Kidney (tissue), 14 donors: Measurements from ENCODE around the gene CTXND1. TPM values are rescaled to one million over a fixed set of nuclear protein-coding genes. Genes with fewer than 3 reads are reported as not detected.

Experiments used
- DNase-seq, 5 donors: peaks; one replicate each; pipeline ENCODE4 v3.0.0-alpha.2; 2013 to 2020
- FAIRE-seq: peaks from 2 replicates; lab custom pipeline; 2012; peaks lifted over from hg19 to GRCh38; lab: Jason Lieb, UNC
- H3K27ac ChIP-seq, 2 donors: one replicate each; pipeline ENCODE4 v1.7.0; 2013; ENCODE audit warnings: low read depth in 2 of 2, low read length in 2 of 2, inconsistent platforms in 1 of 2
- H3K27me3 ChIP-seq: one replicate; pipeline ENCODE4 v1.7.1; 2013; ENCODE audit warnings: low read length, inconsistent platforms; ENCODE audit not compliant: control insufficient read depth, insufficient read depth
- H3K36me3 ChIP-seq, 3 donors: one replicate each; pipeline versions ENCODE4 v1.7.0 to v1.7.1; 2013; ENCODE audit warnings: low read length in 3 of 3, control low read depth in 1 of 3, inconsistent platforms in 1 of 3; ENCODE audit not compliant: insufficient read depth in 3 of 3, control insufficient read depth in 2 of 3
- H3K4me1 ChIP-seq, 3 donors: one replicate each; pipeline versions ENCODE4 v1.7.0 to v1.7.1; 2013; ENCODE audit warnings: low read length in 3 of 3, inconsistent platforms in 1 of 3, low read depth in 1 of 3; ENCODE audit not compliant: control insufficient read depth in 2 of 3, insufficient read depth in 2 of 3
- H3K4me3 ChIP-seq, 3 donors: one replicate each; pipeline versions ENCODE4 v1.7.0 to v1.8.1; 2013; ENCODE audit warnings: low read length in 3 of 3, control low read depth in 1 of 3, inconsistent platforms in 1 of 3
- H3K9ac ChIP-seq, 3 donors: one replicate each; pipeline versions ENCODE4 v1.7.0 to v1.7.1; 2013; ENCODE audit warnings: low read length in 3 of 3, control low read depth in 1 of 3, inconsistent platforms in 1 of 3
- H3K9me3 ChIP-seq, 3 donors: one replicate each; pipeline versions ENCODE4 v1.7.0 to v1.7.1; 2013; ENCODE audit warnings: low read length in 3 of 3, control low read depth in 1 of 3, inconsistent platforms in 1 of 3; ENCODE audit not compliant: control insufficient read depth in 2 of 3, insufficient read depth in 1 of 3
- CTCF ChIP-seq: IDR thresholded peaks from 3 replicates; pipeline ENCODE4 v1.5.1; 2012; ENCODE audit warnings: mild to moderate bottlenecking, moderate library complexity, borderline replicate concordance; ENCODE audit not compliant: insufficient read depth; ENCODE audit errors: extremely low read depth
- intact Hi-C: fragments of 100-400 bp; cut with DNase I; formaldehyde crosslinking; loops from one replicate; pipeline ENCODE4 v1.11.1; 2022
- polyA plus RNA-seq: library from polyadenylated mRNA; stranded (reverse); fragments of 350-450 nt; fragmentation: Illumina TruSeq; extraction: RNeasy Lipid Tissue Mini Kit (QIAGEN cat#74804); gene quantifications from one replicate; pipeline ENCODE4 v1.2.3, GENCODE V29; 2014; ENCODE audit warnings: low read depth, low replicate concordance; ENCODE audit not compliant: insufficient read depth
- total RNA-seq: library from RNA; stranded (reverse); fragmentation: NEBNext Ultra II Directional; extraction: Animal tissue kit (Norgen Biotek cat#: 25700); gene quantifications from one replicate; pipeline ENCODE4 v1.2.1, GENCODE V29; 2021
- donor health status: control.
- donor health status: control.
- donor health status: control.
- donor health status: control.
- donor health status: control.
- donor health status: DM: yes; HTN: yes; CAD: no.
- donor health status: Normal renal cell carcinoma (clear cell type).

The CTXND1 gene
- total and polyA plus RNA-seq, 2 donors from 2014 or later, result 2.2 to 2.8 TPM

GRCh38 chr15:80152896-80153876 lies 98.8 kb downstream of the CTXND1 start, which contains the start of gene FAH:
Gene FAH (plus strand): TSS chr15:80152999. CDS start chr15:80153055, 56 bp downstream.
- Histone ChIP-seq H3K9ac (peak within 1 kb of the TSS; percentile 51 to 70 (median 70)), H3K4me3 (peak within 1 kb of the TSS; percentile 81 to 89 (median 88)), H3K4me1 (peaks cover 0 to 32% (median 16%) of the 10 kb centered on the region in 3 donors), H3K27me3 (no peaks in the 10 kb centered on the region), H3K27ac (peak within 1 kb of the TSS; percentile 62 to 83), H3K36me3 (peaks cover 0 to under 1% (median 0%) of the 10 kb centered on the region in 3 donors), H3K9me3 (no peaks in the 10 kb centered on the region)
- TF ChIP-seq CTCF, result no peak
- no peak for FAIRE-seq
- intact Hi-C loops, result no loop called here
- peak; percentile 26 to 91 (median 77) for DNase-seq

- Histone ChIP-seq H3K9ac (peak overlapping the region in 2 of 3 donors; percentile 6 to 52), H3K9me3 (no peaks in the 10 kb centered on the region), H3K27me3 (no peaks in the 10 kb centered on the region), H3K4me3 (peak overlapping the region; percentile 45 to 88 (median 54)), H3K27ac (peak overlapping the region; percentile 26 to 62), H3K4me1 (peaks cover 0 to 32% (median 16%) of the 10 kb centered on the region in 3 donors), H3K36me3 (no peaks in the 10 kb centered on the region)
- TF ChIP-seq CTCF, result no peak
- intact Hi-C loops, result no loop called here
- peak; percentile 94 to 99 (median 98) for DNase-seq
- no peak for FAIRE-seq
These were observed 99.7 kb downstream of the CTXND1 start for GRCh38 chr15:80152180-80152895.

GRCh38 chr15:80151576-80151975 lies 100.4 kb downstream of the CTXND1 start:
- TF ChIP-seq CTCF, result no peak
- intact Hi-C loops, result no loop called here
- DNase-seq (no peak), FAIRE-seq (no peak)
- Histone ChIP-seq H3K4me3 (peak overlapping the region in 1 of 3 donors; percentile 30), H3K36me3 (no peaks in the 10 kb centered on the region), H3K27me3 (no peaks in the 10 kb centered on the region), H3K27ac (peak overlapping the region in 1 of 2 donors; percentile 47), H3K4me1 (peaks cover 0 to 26% (median 13%) of the 10 kb centered on the region in 3 donors), H3K9me3 (no peaks in the 10 kb centered on the region), H3K9ac (no peak overlapping the region)
